Measurements from ENCODE around the gene NECTIN2. TPM values are rescaled to one million over a fixed set of nuclear protein-coding genes. Genes with fewer than 3 reads are reported as not detected.

The NECTIN2 gene
- total and polyA plus RNA-seq, 10 donors = 14.3 to 136 (median 98.6) TPM

- Histone ChIP-seq H3K27ac (peak overlapping the region in 2 of 8 donors; percentile 16 to 52), H3K4me3 (peak overlapping the region in 1 of 8 donors; percentile 44), H3K4me1 (peaks cover 16 to 40% (median 32%) of the 10 kb centered on the region in 6 donors), H3K27me3 (replicated peaks in 1 of 7) (peaks cover 0 to 34% (median 23%) of the 10 kb centered on the region in 7 donors), H3K36me3 (peaks cover 0 to 46% (median 37%) of the 10 kb centered on the region in 6 donors), H3K9me3 (no peaks in the 10 kb centered on the region)
- WGBS, 5 donors = 62 to 82% (median 72%) methylated on average over 8 to 12 of the region's 12 CpGs
- DNase-seq = no peak
- TF ChIP-seq POLR2A (IDR thresholded peaks at IDR 0.05) (no peak), CTCF (IDR thresholded peaks at IDR 0.05 in 8 of 11, conservative IDR thresholded peaks at IDR 0.05 in 3 of 11) (peak in 1 of 11 experiments; percentile 19), POLR2AphosphoS5 (IDR thresholded peaks at IDR 0.05) (peak in 1 of 3 donors; percentile 36)
- intact Hi-C loops (cut with DNase I; ENCODE audit: low total_unique reads) = loop anchor here (2.0 kb wide), 1 partner anchor 46 kb away; no protein-coding TSS in a partner anchor
Measured at GRCh38 chr19:44904426-44904994, 58.4 kb downstream of the NECTIN2 start.

- Histone ChIP-seq H3K27ac (peak within 1 kb of the TSS in 3 of 8 donors; percentile 25 to 65 (median 47)), H3K9me3 (no peaks in the 10 kb centered on the region), H3K36me3 (peaks cover 0 to 36% (median 28%) of the 10 kb centered on the region in 6 donors), H3K4me3 (peak within 1 kb of the TSS in 7 of 8 donors; percentile 0 to 65 (median 22)), H3K27me3 (replicated peaks in 1 of 7) (peaks cover 0 to 34% (median 23%) of the 10 kb centered on the region in 7 donors), H3K4me1 (peaks cover 16 to 46% (median 32%) of the 10 kb centered on the region in 6 donors)
- 2 to 8% (median 6%) methylated on average over 18 to 20 of the region's 20 CpGs for WGBS, 5 donors
- TF ChIP-seq POLR2A (IDR thresholded peaks at IDR 0.05) = peak in 1 of 3 donors; percentile 15
- TF ChIP-seq POLR2AphosphoS5 (IDR thresholded peaks at IDR 0.05) = peak; percentile 72 to 77 (median 74)
- no peak for TF ChIP-seq CTCF (IDR thresholded peaks at IDR 0.05 in 8 of 11, conservative IDR thresholded peaks at IDR 0.05 in 3 of 11)
- intact Hi-C loops (cut with DNase I; ENCODE audit: low total_unique reads) = loop anchor here (2.0 kb wide), 1 partner anchor 45 kb away; no protein-coding TSS in a partner anchor
- DNase-seq = no peak
Measured at GRCh38 chr19:44905437-44906160, 59.5 kb downstream of the NECTIN2 start, which contains the start of gene APOE. APOE (plus strand) TSS chr19:44905796; CDS start chr19:44906625, 829 bp downstream.

GRCh38 chr19:44907613-44908012, 61.5 kb downstream of the NECTIN2 start:
- intact Hi-C loops (cut with DNase I; ENCODE audit: low total_unique reads) = no loop called here

More at GRCh38 chr19:44907613-44908012, 61.5 kb downstream of the NECTIN2 start:
- DNase-seq = no peak
- no peak for TF ChIP-seq CTCF (IDR thresholded peaks at IDR 0.05 in 8 of 11, conservative IDR thresholded peaks at IDR 0.05 in 3 of 11)
- TF ChIP-seq POLR2AphosphoS5 (IDR thresholded peaks at IDR 0.05) = no peak
- no peak for TF ChIP-seq POLR2A (IDR thresholded peaks at IDR 0.05)
- peaks cover 20 to 66% (median 43%) of the 10 kb centered on the region in 6 donors for H3K4me1 ChIP-seq
- peaks cover 0 to 52% (median 23%) of the 10 kb centered on the region in 7 donors for H3K27me3 ChIP-seq (replicated peaks in 1 of 7)
- no peak overlapping the region for H3K27ac ChIP-seq
- H3K36me3 ChIP-seq = peaks cover 0 to 16% (median 8%) of the 10 kb centered on the region in 6 donors
- H3K4me3 ChIP-seq = peak overlapping the region in 2 of 8 donors; percentile 44 to 65
- WGBS, 5 donors = 72 to 94% (median 89%) methylated on average over 4 to 12 of the region's 12 CpGs
- no peaks in the 10 kb centered on the region for H3K9me3 ChIP-seq

All from spleen (tissue), 11 donors.